ENCODE measurements around the gene NDUFA13.
A peak's percentile ranks its signal among the peaks of the same experiment; 100 is the strongest.

The NDUFA13 gene

DNA sequence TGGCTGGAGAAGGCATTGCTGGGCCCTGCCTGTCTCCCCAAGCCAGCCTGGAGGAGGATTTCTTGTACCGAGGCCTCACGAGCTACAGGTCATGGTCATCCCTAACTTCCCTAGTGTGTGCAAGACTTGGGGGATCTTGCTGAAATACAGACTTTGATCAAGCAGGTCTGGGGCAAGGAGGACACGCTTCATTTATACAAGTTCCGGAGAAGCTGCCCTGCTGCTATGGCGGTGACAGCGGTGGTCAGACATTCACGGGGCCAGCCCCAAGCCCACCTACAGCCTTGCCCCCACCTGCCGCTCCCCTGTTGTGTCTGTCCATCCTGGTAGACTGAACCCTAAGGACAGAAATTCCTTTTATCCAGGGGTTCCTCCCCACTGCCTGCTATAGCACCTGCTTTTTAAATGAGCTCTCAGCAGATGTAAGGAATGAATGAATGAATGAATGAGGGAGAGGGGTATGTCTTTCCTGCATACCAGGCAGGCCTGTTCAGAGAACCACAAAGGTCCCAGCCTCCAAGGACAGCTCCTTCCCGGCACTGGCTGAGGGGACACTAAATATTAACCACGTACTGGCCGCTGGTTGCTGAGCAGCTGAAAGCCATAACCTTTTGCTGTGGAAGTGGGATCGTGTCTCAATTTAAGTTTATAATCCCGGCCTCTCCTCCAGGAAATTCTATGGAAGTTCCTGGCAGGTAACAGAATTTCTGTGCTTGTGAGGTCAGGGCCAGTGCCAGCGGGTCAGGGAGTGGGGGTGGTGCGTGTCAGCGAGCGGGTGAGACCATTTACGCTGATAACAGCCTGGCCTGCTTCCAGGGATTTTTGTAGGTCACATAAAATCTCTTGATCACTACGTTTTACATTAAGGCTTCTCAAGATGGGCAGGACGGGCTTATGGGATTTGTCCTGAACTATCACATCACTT lies 27.8 kb upstream of the NDUFA13 start:
- Histone ChIP-seq H3K27ac (peak overlapping the region; percentile 86), H3K4me1 (ENCODE audit: control insufficient read depth in 1 of 2, insufficient read depth in 1 of 2, low read depth in 1 of 2, low read length in 1 of 2) (peaks cover 60 to 64% of the 10 kb centered on the region in 2 experiments), H3K4me3 (ENCODE audit: low read depth in 1 of 2, low read length in 1 of 2) (peak overlapping the region in 1 of 2 experiments; percentile 14), H3K27me3 (no peaks in the 10 kb centered on the region), H3K9me3 (no peaks in the 10 kb centered on the region), H3K36me3 (peaks cover 44% of the 10 kb centered on the region)
- TF ChIP-seq, protein P1, sequence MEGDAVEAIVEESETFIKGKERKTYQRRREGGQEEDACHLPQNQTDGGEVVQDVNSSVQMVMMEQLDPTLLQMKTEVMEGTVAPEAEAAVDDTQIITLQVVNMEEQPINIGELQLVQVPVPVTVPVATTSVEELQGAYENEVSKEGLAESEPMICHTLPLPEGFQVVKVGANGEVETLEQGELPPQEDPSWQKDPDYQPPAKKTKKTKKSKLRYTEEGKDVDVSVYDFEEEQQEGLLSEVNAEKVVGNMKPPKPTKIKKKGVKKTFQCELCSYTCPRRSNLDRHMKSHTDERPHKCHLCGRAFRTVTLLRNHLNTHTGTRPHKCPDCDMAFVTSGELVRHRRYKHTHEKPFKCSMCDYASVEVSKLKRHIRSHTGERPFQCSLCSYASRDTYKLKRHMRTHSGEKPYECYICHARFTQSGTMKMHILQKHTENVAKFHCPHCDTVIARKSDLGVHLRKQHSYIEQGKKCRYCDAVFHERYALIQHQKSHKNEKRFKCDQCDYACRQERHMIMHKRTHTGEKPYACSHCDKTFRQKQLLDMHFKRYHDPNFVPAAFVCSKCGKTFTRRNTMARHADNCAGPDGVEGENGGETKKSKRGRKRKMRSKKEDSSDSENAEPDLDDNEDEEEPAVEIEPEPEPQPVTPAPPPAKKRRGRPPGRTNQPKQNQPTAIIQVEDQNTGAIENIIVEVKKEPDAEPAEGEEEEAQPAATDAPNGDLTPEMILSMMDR (IDR thresholded peaks at IDR 0.05): no peak

DNA sequence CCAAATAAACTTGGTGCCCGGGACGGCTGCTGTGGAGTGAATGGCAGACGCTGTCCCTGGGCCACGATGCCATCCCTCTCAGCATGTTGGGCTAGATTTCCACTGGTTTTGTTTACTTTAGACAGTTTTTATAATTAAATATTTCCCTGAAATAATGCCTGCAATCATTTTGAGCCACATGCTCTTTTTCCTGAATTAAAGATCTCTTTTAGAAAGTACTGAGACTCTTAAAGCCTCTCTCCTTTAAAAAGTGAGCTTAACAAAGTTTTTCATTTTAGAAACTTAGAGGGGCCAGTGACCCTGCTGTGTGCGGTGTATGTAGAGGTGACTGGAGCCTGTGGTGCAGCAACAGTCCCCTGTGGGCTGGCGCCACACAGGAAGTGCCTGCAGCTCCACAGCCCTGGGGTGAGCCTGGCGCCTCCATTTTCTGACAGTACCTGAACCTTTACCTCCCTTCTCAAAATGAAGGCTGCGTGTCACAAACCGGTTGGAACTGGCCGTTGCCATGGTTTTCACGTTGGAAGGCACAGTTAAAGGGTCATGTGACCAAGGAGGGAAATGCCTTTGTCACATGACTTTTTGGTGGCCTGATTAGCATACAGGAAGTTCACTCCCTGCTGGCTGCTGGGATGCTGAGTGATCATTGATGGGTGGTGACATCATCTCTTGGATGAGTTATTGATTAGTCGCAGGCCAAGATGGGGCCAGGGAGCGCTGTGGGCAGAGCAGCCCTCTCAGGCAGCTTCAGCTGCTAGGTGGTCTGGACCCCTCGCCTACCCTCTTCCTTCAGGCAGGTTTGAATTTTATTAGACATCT lies 26.9 kb upstream of the NDUFA13 start:
- TF ChIP-seq, protein P1 (IDR thresholded peaks at IDR 0.05): no peak
- Histone ChIP-seq H3K4me1 (ENCODE audit: control insufficient read depth in 1 of 2, insufficient read depth in 1 of 2, low read depth in 1 of 2, low read length in 1 of 2) (peaks cover 60 to 64% of the 10 kb centered on the region in 2 experiments), H3K27ac (peak overlapping the region; percentile 86), H3K36me3 (peaks cover 49% of the 10 kb centered on the region), H3K27me3 (no peaks in the 10 kb centered on the region), H3K4me3 (ENCODE audit: low read depth in 1 of 2, low read length in 1 of 2) (peak overlapping the region; percentile 33 to 43), H3K9me3 (no peaks in the 10 kb centered on the region)

DNA sequence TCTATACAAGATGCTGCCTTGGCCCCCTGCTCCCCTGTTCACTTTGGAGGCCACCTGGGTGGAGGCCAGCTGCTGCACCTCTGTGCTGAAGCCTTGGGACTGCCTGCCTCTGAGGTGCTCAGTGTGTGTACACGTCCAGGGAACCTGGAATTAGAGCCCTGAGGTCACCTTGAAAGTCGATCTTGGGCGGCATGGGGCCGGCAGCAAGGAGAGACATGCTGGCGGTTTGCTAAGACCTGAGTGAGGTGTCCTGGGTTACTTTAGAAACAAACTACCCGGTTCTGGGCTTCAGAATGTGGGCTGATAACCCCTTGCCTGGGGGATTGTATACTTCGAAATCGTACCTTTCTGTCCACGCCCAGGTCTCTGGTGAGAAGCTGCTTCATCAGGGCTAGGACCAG lies 26.2 kb upstream of the NDUFA13 start:
- TF ChIP-seq, protein P1 (IDR thresholded peaks at IDR 0.05): no peak
- Histone ChIP-seq H3K4me3 (ENCODE audit: low read depth in 1 of 2, low read length in 1 of 2) (peak overlapping the region; percentile 33 to 43), H3K4me1 (ENCODE audit: control insufficient read depth in 1 of 2, insufficient read depth in 1 of 2, low read depth in 1 of 2, low read length in 1 of 2) (peaks cover 57 to 60% of the 10 kb centered on the region in 2 experiments), H3K27ac (peak overlapping the region; percentile 86), H3K36me3 (peaks cover 56% of the 10 kb centered on the region), H3K9me3 (no peaks in the 10 kb centered on the region), H3K27me3 (no peaks in the 10 kb centered on the region)

DNA sequence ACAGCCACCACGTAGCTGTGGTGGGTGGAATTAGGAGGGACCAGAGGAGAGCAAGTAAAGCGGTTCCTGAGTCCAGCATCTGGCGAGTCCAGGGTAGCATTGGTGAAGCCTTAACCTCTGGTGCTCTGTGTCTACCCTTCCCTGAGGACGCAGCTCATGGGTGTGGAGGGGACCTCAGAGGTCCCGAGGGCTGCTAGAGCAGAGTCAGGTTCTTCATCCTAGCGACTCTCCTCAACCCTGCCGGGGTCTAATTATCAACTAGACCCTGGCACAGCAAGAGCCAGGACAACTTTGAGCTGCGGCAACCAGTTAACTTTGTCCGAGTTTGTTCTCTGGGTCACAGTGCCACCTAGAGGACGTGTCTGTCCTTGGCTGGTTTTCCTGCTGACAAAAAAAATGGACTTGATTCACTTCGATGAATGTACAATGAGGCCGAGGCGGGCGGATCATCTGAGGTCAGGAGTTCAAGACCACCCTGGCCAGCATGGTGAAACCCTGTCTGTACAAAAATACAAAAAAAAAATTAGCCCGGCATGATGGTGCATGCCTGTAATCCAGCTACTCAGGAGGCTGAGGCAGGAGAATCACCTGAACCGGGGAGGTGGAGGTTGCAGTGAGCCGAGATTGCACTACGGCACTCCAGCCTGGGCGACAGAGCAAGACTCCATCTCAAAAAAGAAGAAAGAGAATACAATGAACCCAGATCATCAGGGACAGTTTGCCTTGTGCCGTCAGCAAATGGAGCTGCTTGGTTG lies 25.6 kb upstream of the NDUFA13 start:
- Histone ChIP-seq H3K9me3 (no peaks in the 10 kb centered on the region), H3K4me3 (ENCODE audit: low read depth in 1 of 2, low read length in 1 of 2) (peak overlapping the region; percentile 33 to 43), H3K4me1 (ENCODE audit: control insufficient read depth in 1 of 2, insufficient read depth in 1 of 2, low read depth in 1 of 2, low read length in 1 of 2) (peaks cover 51 to 54% of the 10 kb centered on the region in 2 experiments), H3K36me3 (peaks cover 60% of the 10 kb centered on the region), H3K27me3 (no peaks in the 10 kb centered on the region), H3K27ac (peak overlapping the region; percentile 86)
- TF ChIP-seq, protein P1 (IDR thresholded peaks at IDR 0.05): peak; percentile 83

All from neutrophil (primary cell).